Right atrium auricular region (tissue), 2 donors: Measurements from ENCODE around the gene CNTNAP5. TPM values are rescaled to one million over a fixed set of nuclear protein-coding genes. Genes with fewer than 3 reads are reported as not detected.

Experiments
- DNase-seq: peaks from one replicate; pipeline ENCODE4 v3.0.0-alpha.2; 2019; ENCODE audit warnings: low spot score
- H3K27ac ChIP-seq, 2 donors: fragments of 200-600 bp; sonication (generic); 1 replicate in 1 of 2; 2 replicates in 1 of 2; pipeline ENCODE4 v1.5.1; 2016 to 2019
- H3K27me3 ChIP-seq, 2 donors: fragments of 200-600 bp; sonication (generic); one replicate each; pipeline versions ENCODE4 v1.5.1 to v1.6.0; 2017 to 2019
- H3K36me3 ChIP-seq: fragments of 200-600 bp; sonication (generic); one replicate; pipeline ENCODE4 v1.5.1; 2016
- H3K4me1 ChIP-seq, 2 donors: fragments of 200-600 bp; sonication (generic); one replicate each; pipeline versions ENCODE4 v1.5.1 to v1.6.0; 2017 to 2019
- H3K4me3 ChIP-seq, 2 donors: fragments of 200-600 bp; sonication (generic); 1 replicate in 1 of 2; 2 replicates in 1 of 2; pipeline ENCODE4 v1.5.1; 2017 to 2019; ENCODE audit warnings: mild to moderate bottlenecking in 1 of 2, moderate library complexity in 1 of 2
- H3K9me3 ChIP-seq, 2 donors: fragments of 200-600 bp; sonication (generic); one replicate each; pipeline ENCODE4 v1.5.1; 2019
- CTCF ChIP-seq, 2 donors: fragments of 200-600 bp; sonication (generic); IDR thresholded peaks; one replicate each; pipeline ENCODE4 v1.5.1; 2019; ENCODE audit warnings: antibody characterized with exemption in 2 of 2
- total RNA-seq, 2 donors: library from RNA; depleted of rRNA; stranded (reverse); fragments of >200 nt; gene quantifications; one replicate each; pipeline ENCODE4 v1.1.0, GENCODE V29; 2016

The CNTNAP5 gene
- total RNA-seq, 2 donors from 2014 or later: not detected

GRCh38 chr2:124523096-124523495 is 498.0 kb downstream of the CNTNAP5 start:
- Histone ChIP-seq H3K4me1 (peaks cover 0 to 6% of the 10 kb centered on the region in 2 donors), H3K27me3 (no peaks in the 10 kb centered on the region), H3K36me3 (no peaks in the 10 kb centered on the region), H3K27ac (no peak overlapping the region), H3K4me3 (no peak overlapping the region), H3K9me3 (no peaks in the 10 kb centered on the region)
- no peak for DNase-seq
- TF ChIP-seq CTCF (IDR thresholded peaks at IDR 0.05): no peak

- no peak for DNase-seq
- Histone ChIP-seq H3K4me1 (peaks cover 0 to 6% of the 10 kb centered on the region in 2 donors), H3K27me3 (no peaks in the 10 kb centered on the region), H3K9me3 (no peaks in the 10 kb centered on the region), H3K4me3 (no peak overlapping the region), H3K36me3 (no peaks in the 10 kb centered on the region), H3K27ac (no peak overlapping the region)
- no peak for TF ChIP-seq CTCF (IDR thresholded peaks at IDR 0.05)
These were observed 499.2 kb downstream of the CNTNAP5 start for GRCh38 chr2:124524155-124524915.

GRCh38 chr2:124526221-124526620 is 501.1 kb downstream of the CNTNAP5 start:
- Histone ChIP-seq H3K36me3 (no peaks in the 10 kb centered on the region), H3K27ac (no peak overlapping the region), H3K4me3 (no peak overlapping the region), H3K9me3 (no peaks in the 10 kb centered on the region), H3K4me1 (peaks cover 0 to 6% of the 10 kb centered on the region in 2 donors), H3K27me3 (no peaks in the 10 kb centered on the region)
- no peak for TF ChIP-seq CTCF (IDR thresholded peaks at IDR 0.05)
- no peak for DNase-seq

- H3K36me3 ChIP-seq: no peaks in the 10 kb centered on the region
- H3K4me1 ChIP-seq: no peaks in the 10 kb centered on the region
- no peak overlapping the region for H3K27ac ChIP-seq
- no peaks in the 10 kb centered on the region for H3K27me3 ChIP-seq
- no peaks in the 10 kb centered on the region for H3K9me3 ChIP-seq
- TF ChIP-seq CTCF (IDR thresholded peaks at IDR 0.05): no peak
- H3K4me3 ChIP-seq: no peak overlapping the region
- no peak for DNase-seq
These were observed 505.1 kb downstream of the CNTNAP5 start for GRCh38 chr2:124530203-124530602.

GRCh38 chr2:124533226-124533954 is 508.3 kb downstream of the CNTNAP5 start:
- no peaks in the 10 kb centered on the region for H3K4me1 ChIP-seq
- no peak overlapping the region for H3K4me3 ChIP-seq
- H3K27me3 ChIP-seq: no peaks in the 10 kb centered on the region
- H3K27ac ChIP-seq: no peak overlapping the region
- H3K9me3 ChIP-seq: no peaks in the 10 kb centered on the region
- no peak for TF ChIP-seq CTCF (IDR thresholded peaks at IDR 0.05)
- H3K36me3 ChIP-seq: no peaks in the 10 kb centered on the region
- DNase-seq: no peak
